MCF 10A (cell line): ENCODE results near the gene PGP. TPM values are rescaled to one million over a fixed set of nuclear protein-coding genes. Genes with fewer than 3 reads are reported as not detected.

Experiments used
- BruUV-seq: library from RNA; stranded (reverse); fragments of 400-500 nt; replicated peaks from 2 replicates; lab custom pipeline; 2021; lab: Mats Ljungman, UMichigan
- CTCF ChIA-PET: fragments of 300-600 bp; sonication (Branson Sonifier 250); formaldehyde crosslinking; extraction: SDS; loops from one replicate; lab custom pipeline; 2021; ENCODE audit warnings: antibody characterized with exemption, inconsistent platforms; lab: Yijun Ruan, JAX
- POLR2A ChIA-PET: fragments of 300-600, 350-650 bp; sonication (Branson Sonifier 250); formaldehyde crosslinking; extraction: SDS; loops from one replicate; lab custom pipeline; 2020; ENCODE audit warnings: antibody characterized with exemption, inconsistent platforms; lab: Yijun Ruan, JAX
- DNase-seq: peaks from one replicate; pipeline ENCODE4 v3.0.0-alpha.2; 2018; ENCODE audit not compliant: unreplicated experiment
- H3K27ac Mint-ChIP-seq: one replicate; pipeline ENCODE4 v1.8.0; 2022; ENCODE audit warnings: mild to moderate bottlenecking, low read depth, mixed read lengths; ENCODE audit not compliant: unreplicated experiment
- H3K27me3 Mint-ChIP-seq: one replicate; pipeline ENCODE4 v1.8.0; 2022; ENCODE audit warnings: mixed read lengths; ENCODE audit not compliant: insufficient read depth, unreplicated experiment
- H3K36me3 Mint-ChIP-seq: one replicate; pipeline ENCODE4 v1.8.0; 2022; ENCODE audit warnings: mild to moderate bottlenecking, moderate library complexity, mixed read lengths; ENCODE audit not compliant: insufficient read depth, unreplicated experiment
- H3K4me1 Mint-ChIP-seq: one replicate; pipeline ENCODE4 v1.8.0; 2022; ENCODE audit warnings: mixed read lengths; ENCODE audit not compliant: insufficient read depth, unreplicated experiment
- H3K4me3 Mint-ChIP-seq: one replicate; pipeline ENCODE4 v1.8.0; 2022; ENCODE audit warnings: mild to moderate bottlenecking, moderate library complexity, mixed read lengths; ENCODE audit not compliant: unreplicated experiment
- H3K9me3 Mint-ChIP-seq: one replicate; pipeline ENCODE4 v1.8.0; 2022; ENCODE audit warnings: mixed read lengths; ENCODE audit not compliant: unreplicated experiment
- CTCF ChIP-seq: fragments of 200-600 bp; IDR thresholded peaks from one replicate; pipeline ENCODE4 v1.8.0; 2022; ENCODE audit warnings: antibody characterized with exemption, mild to moderate bottlenecking; ENCODE audit not compliant: unreplicated experiment
- intact Hi-C: fragments of 100-400 bp; cut with micrococcal nuclease; formaldehyde crosslinking; loops from 2 replicates; pipeline ENCODE4 v1.14.1; 2022
- total RNA-seq: library from RNA; stranded (reverse); gene quantifications from 2 replicates; pipeline ENCODE4 v1.2.3, GENCODE V29; 2022

The PGP gene
- total RNA-seq, 1 experiment from 2014 or later, result 12.0 TPM

GRCh38 chr16:2179576-2179975, 35.1 kb downstream of the PGP start:
- DNase-seq, result no peak

GRCh38 chr16:2179107-2179501, 35.5 kb downstream of the PGP start:
- no TSS peak for BruUV-seq
- Mint-ChIP-seq H3K4me3 (no peak overlapping the region), H3K4me1 (peaks cover 5% of the 10 kb centered on the region), H3K9me3 (no peaks in the 10 kb centered on the region), H3K36me3 (peaks cover 34% of the 10 kb centered on the region), H3K27ac (no peak overlapping the region), H3K27me3 (no peaks in the 10 kb centered on the region)
- ChIA-PET CTCF (no interaction called here), POLR2A (no interaction called here)
- no peak for TF ChIP-seq CTCF
- no peak for DNase-seq
- intact Hi-C loops, result no loop called here

More at GRCh38 chr16:2179576-2179975, 35.1 kb downstream of the PGP start:
- BruUV-seq, result no TSS peak
- Mint-ChIP-seq H3K27me3 (no peaks in the 10 kb centered on the region), H3K36me3 (peaks cover 29% of the 10 kb centered on the region), H3K27ac (no peak overlapping the region), H3K4me1 (peaks cover 5% of the 10 kb centered on the region), H3K9me3 (no peaks in the 10 kb centered on the region), H3K4me3 (no peak overlapping the region)
- intact Hi-C loops, result no loop called here
- CTCF ChIA-PET, result no interaction called here
- POLR2A ChIA-PET, result no interaction called here
- TF ChIP-seq CTCF, result no peak

GRCh38 chr16:2178321-2179106, 36.1 kb downstream of the PGP start:
- peaks cover 40% of the 10 kb centered on the region for H3K36me3 Mint-ChIP-seq
- no peaks in the 10 kb centered on the region for H3K9me3 Mint-ChIP-seq
- TF ChIP-seq CTCF, result no peak
- ChIA-PET CTCF (interaction anchor here (0.6 to 0.9 kb wide), 2 partner anchors 10 to 13 kb away, joined by 3 to 7 read pairs; no protein-coding TSS in a partner anchor), POLR2A (interaction anchor here (2.0 kb wide), 1 partner anchor 23 kb away, joined by 9 read pairs; the partner anchor contains the start of gene TRAF7)
- H3K4me1 Mint-ChIP-seq, result peaks cover 5% of the 10 kb centered on the region
- H3K4me3 Mint-ChIP-seq, result no peak overlapping the region
- H3K27me3 Mint-ChIP-seq, result no peaks in the 10 kb centered on the region
- BruUV-seq, result no TSS peak
- DNase-seq, result no peak
- intact Hi-C loops, result no loop called here
- H3K27ac Mint-ChIP-seq, result no peak overlapping the region

- no peak overlapping the region for H3K4me3 Mint-ChIP-seq
- H3K4me1 Mint-ChIP-seq, result peaks cover 5% of the 10 kb centered on the region
- H3K36me3 Mint-ChIP-seq, result peaks cover 47% of the 10 kb centered on the region
- no peak for DNase-seq
- no peaks in the 10 kb centered on the region for H3K27me3 Mint-ChIP-seq
- no peak overlapping the region for H3K27ac Mint-ChIP-seq
- ChIA-PET POLR2A (interaction anchor here (1.5 to 2.0 kb wide), 2 partner anchors 15 to 22 kb away, joined by 7 to 9 read pairs; partner anchors contain the start of gene TRAF7), CTCF (interaction anchor here (0.6 to 0.9 kb wide), 3 partner anchors 9 to 74 kb away, joined by 3 to 7 read pairs (median 3); partner anchors contain the start of gene ECI1)
- no peaks in the 10 kb centered on the region for H3K9me3 Mint-ChIP-seq
- intact Hi-C loops, result no loop called here
- TF ChIP-seq CTCF, result no peak
- TSS peak; percentile 77 for BruUV-seq
Observed at GRCh38 chr16:2177561-2177960, 37.1 kb downstream of the PGP start.
